HG02938 (cell line): ENCODE results near the gene RPN2.

Experiments
- ATAC-seq: cut with Tn5 transposase; IDR thresholded peaks from one replicate; pipeline ENCODE4 v1.9.1; 2021; ENCODE audit warnings: mild to moderate bottlenecking, moderate library complexity; ENCODE audit not compliant: unreplicated experiment

The RPN2 gene

GRCh38 chr20:37209193-37209592 lies 30.1 kb downstream of the RPN2 start:
- ATAC-seq, result no peak

GRCh38 chr20:37209661-37210314 lies 30.7 kb downstream of the RPN2 start:
- ATAC-seq, result no peak

- ATAC-seq, result no peak
These were observed 39.3 kb downstream of the RPN2 start for GRCh38 chr20:37218441-37218840.

GRCh38 chr20:37218976-37219375 lies 39.8 kb downstream of the RPN2 start:
- no peak for ATAC-seq

GRCh38 chr20:37219751-37220668 lies 40.9 kb downstream of the RPN2 start:
- no peak for ATAC-seq

GRCh38 chr20:37220731-37221130 lies 41.6 kb downstream of the RPN2 start:
- no peak for ATAC-seq

GRCh38 chr20:37222086-37222485 lies 43.0 kb downstream of the RPN2 start:
- no peak for ATAC-seq

- no peak for ATAC-seq
These were observed 43.9 kb downstream of the RPN2 start for GRCh38 chr20:37223053-37223452.

- no peak for ATAC-seq
These were observed 46.0 kb downstream of the RPN2 start for GRCh38 chr20:37225146-37225545.

- ATAC-seq, result no peak
These were observed 47.8 kb downstream of the RPN2 start for GRCh38 chr20:37226889-37227288.

- no peak for ATAC-seq
These were observed 49.0 kb downstream of the RPN2 start for GRCh38 chr20:37228082-37228481.

- no peak for ATAC-seq
These were observed 49.5 kb downstream of the RPN2 start for GRCh38 chr20:37228656-37229055.

- no peak for ATAC-seq
These were observed 50.2 kb downstream of the RPN2 start for GRCh38 chr20:37229357-37229756.

- no peak for ATAC-seq
These were observed 51.1 kb downstream of the RPN2 start for GRCh38 chr20:37230200-37230599.

GRCh38 chr20:37231947-37232630 lies 53.0 kb downstream of the RPN2 start:
- ATAC-seq, result no peak

- ATAC-seq, result no peak
These were observed 54.6 kb downstream of the RPN2 start for GRCh38 chr20:37233548-37234253.

- no peak for ATAC-seq
These were observed 55.1 kb downstream of the RPN2 start for GRCh38 chr20:37234254-37234581.

GRCh38 chr20:37235065-37235464 lies 55.9 kb downstream of the RPN2 start:
- no peak for ATAC-seq

GRCh38 chr20:37236462-37236861 lies 57.3 kb downstream of the RPN2 start:
- ATAC-seq, result no peak

- no peak for ATAC-seq
These were observed 58.5 kb downstream of the RPN2 start for GRCh38 chr20:37237656-37238055.

GRCh38 chr20:37238426-37238825 lies 59.3 kb downstream of the RPN2 start:
- no peak for ATAC-seq
